Measurements from ENCODE around the gene CAND1.

The CAND1 gene

DNA sequence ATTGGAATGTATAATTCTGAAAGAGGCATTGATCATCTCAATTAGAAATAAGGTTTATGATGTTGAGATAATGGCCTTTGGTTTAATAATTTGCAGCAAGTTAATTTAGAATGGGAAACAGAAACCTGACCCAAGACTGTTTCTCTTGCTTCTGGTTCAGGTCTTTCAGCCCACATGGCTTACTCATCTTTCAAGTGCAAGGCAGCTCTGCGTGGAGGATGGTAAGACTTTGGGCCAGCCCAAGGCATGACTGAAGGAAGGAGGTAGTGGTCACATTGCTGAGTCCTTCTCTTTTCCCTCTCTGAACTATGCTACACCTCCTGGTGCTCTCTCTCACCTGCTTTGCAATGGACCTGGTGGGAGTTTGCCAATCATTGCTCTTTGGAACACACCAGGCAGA, 98.7 kb downstream of the CAND1 start:
- no peak for TF ChIP-seq POLR2A (IDR thresholded peaks at IDR 0.05; ENCODE audit: low read depth, low read length)
- no peak for FAIRE-seq
- no peak for DNase-seq (ENCODE audit: insufficient read length, low spot score)

Data from H54 (cell line).